ENCODE results near the gene IFT27.

DNA sequence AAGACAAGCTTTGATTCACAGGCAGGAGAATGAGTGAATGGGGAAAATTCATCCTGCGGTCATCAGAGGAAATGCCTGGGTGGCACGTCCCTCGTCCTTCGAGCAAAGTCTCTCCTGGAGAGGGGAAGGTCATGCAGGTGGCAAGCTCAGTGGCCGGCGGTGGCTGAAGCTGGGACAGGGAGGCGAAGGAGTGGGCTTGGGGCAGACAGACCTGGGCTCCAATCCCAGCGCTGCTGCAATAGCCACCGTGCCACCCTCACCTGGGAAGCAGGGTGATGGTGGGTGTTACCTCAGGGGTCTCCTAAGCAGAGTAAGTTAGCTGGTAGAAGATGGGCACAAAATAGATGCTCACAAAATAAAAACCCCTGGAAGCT is 49.9 kb downstream of the IFT27 start:
- TF ChIP-seq YY1 (IDR thresholded peaks at IDR 0.05; ENCODE audit: insufficient read depth, insufficient read length) (no peak), ZNF274 (IDR thresholded peaks at IDR 0.05; ENCODE audit: low read depth, low read length) (no peak), SUZ12 (IDR thresholded peaks at IDR 0.05; ENCODE audit: extremely low read depth, insufficient read depth, insufficient read length) (no peak)

Data from NT2/D1 (cell line).